ENCODE data around the gene TCF15.

- no peak for TF ChIP-seq POLR2A (IDR thresholded peaks at IDR 0.05)
- no peak for TF ChIP-seq POLR2AphosphoS5 (IDR thresholded peaks at IDR 0.05)
- TF ChIP-seq CTCF (IDR thresholded peaks at IDR 0.05) = no peak
Measured at GRCh38 chr20:584161-584970, 25.7 kb downstream of the TCF15 start.
